Measurements from ENCODE around the gene RNF123.

- no peak for TF ChIP-seq ZNF274 (IDR thresholded peaks at IDR 0.05; ENCODE audit: low read depth, low read length)
- no peak for TF ChIP-seq SUZ12 (IDR thresholded peaks at IDR 0.05; ENCODE audit: extremely low read depth, insufficient read depth, insufficient read length)
Measured at GRCh38 chr3:49668861-49669260, 20.5 kb upstream of the RNF123 start.
